ENCODE measurements around the gene PRKAA1. TPM values are rescaled to one million over a fixed set of nuclear protein-coding genes. Genes with fewer than 3 reads are reported as not detected.

PRKAA1 gene
- polyA plus RNA-seq, 1 of the 3 experiments (the other 2 are of a cell fraction) = 23.2 TPM

DNA sequence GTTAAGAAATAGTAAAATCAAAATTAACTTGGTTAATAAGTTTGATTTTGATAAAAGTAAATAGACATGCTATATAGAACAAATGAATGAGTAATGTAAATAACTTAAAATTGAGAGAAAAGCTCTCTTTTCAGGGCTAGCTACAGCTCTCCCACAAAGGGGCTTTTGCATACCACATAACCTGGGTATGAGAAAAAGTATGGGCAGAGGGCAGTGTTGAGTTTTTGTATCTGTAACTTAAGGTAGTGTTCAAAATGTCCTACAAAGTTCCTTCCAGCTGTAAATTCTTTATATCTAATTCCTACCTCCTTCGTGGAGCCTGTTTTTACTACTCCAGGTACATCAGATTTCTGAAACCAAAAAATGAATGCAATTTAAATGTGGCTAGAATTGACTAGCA lies 23.6 kb downstream of the PRKAA1 start:
- peaks cover 0 to 4% of the 10 kb centered on the region in 2 experiments; a peak in 2 of 4 replicates for H3K4me1 ChIP-seq (ENCODE audit: control insufficient read depth in 1 of 2, insufficient read depth in 2 of 2, low read depth in 1 of 2, low read length in 1 of 2)
- H4K20me1 ChIP-seq (ENCODE audit: insufficient read depth) = peaks cover 12% of the 10 kb centered on the region
- H3K9me3 ChIP-seq = no peaks in the 10 kb centered on the region
- DNase-seq = no peak
- H3K9ac ChIP-seq = no peak overlapping the region
- POLR2A ChIA-PET = no interaction called here
- no peak overlapping the region for H3K4me2 ChIP-seq
- H3F3A ChIP-seq (replicated peaks; ENCODE audit: insufficient read depth) = peaks cover 5% of the 10 kb centered on the region
- TF ChIP-seq, protein P1, sequence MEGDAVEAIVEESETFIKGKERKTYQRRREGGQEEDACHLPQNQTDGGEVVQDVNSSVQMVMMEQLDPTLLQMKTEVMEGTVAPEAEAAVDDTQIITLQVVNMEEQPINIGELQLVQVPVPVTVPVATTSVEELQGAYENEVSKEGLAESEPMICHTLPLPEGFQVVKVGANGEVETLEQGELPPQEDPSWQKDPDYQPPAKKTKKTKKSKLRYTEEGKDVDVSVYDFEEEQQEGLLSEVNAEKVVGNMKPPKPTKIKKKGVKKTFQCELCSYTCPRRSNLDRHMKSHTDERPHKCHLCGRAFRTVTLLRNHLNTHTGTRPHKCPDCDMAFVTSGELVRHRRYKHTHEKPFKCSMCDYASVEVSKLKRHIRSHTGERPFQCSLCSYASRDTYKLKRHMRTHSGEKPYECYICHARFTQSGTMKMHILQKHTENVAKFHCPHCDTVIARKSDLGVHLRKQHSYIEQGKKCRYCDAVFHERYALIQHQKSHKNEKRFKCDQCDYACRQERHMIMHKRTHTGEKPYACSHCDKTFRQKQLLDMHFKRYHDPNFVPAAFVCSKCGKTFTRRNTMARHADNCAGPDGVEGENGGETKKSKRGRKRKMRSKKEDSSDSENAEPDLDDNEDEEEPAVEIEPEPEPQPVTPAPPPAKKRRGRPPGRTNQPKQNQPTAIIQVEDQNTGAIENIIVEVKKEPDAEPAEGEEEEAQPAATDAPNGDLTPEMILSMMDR (IDR thresholded peaks at IDR 0.05) = no peak
- TF ChIP-seq EZH2phosphoT487 (IDR thresholded peaks at IDR 0.05; ENCODE audit: borderline replicate concordance, low read depth) = no peak
- no peak for TF ChIP-seq FOXM1 (IDR thresholded peaks at IDR 0.05; ENCODE audit: low read depth)
- TF ChIP-seq NRF1 (IDR thresholded peaks at IDR 0.05; ENCODE audit: low read depth, low read length) = no peak
- 0 out of 2 replicates have a peak, but pooled peaks have one; percentile 6 for TF ChIP-seq RAD21 (IDR thresholded peaks at IDR 0.05; ENCODE audit: low read length)
- no peak for TF ChIP-seq MXI1 (IDR thresholded peaks at IDR 0.05; ENCODE audit: low read depth, low read length)
- TF ChIP-seq, protein P2, sequence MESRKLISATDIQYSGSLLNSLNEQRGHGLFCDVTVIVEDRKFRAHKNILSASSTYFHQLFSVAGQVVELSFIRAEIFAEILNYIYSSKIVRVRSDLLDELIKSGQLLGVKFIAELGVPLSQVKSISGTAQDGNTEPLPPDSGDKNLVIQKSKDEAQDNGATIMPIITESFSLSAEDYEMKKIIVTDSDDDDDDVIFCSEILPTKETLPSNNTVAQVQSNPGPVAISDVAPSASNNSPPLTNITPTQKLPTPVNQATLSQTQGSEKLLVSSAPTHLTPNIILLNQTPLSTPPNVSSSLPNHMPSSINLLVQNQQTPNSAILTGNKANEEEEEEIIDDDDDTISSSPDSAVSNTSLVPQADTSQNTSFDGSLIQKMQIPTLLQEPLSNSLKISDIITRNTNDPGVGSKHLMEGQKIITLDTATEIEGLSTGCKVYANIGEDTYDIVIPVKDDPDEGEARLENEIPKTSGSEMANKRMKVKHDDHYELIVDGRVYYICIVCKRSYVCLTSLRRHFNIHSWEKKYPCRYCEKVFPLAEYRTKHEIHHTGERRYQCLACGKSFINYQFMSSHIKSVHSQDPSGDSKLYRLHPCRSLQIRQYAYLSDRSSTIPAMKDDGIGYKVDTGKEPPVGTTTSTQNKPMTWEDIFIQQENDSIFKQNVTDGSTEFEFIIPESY (IDR thresholded peaks at IDR 0.05; ENCODE audit: borderline replicate concordance, low read depth) = no peak
- no peak for TF ChIP-seq POLR2AphosphoS5 (IDR thresholded peaks at IDR 0.05; ENCODE audit: low read depth, low read length)
- WGBS (ENCODE audit: low lambda C conversion rate) = 95% methylated on average over 1 of the region's 1 CpG
- no peak overlapping the region for H3K4me3 ChIP-seq (ENCODE audit: low read depth in 2 of 2, low read length in 1 of 2)
- H3K9me2 ChIP-seq = no peaks in the 10 kb centered on the region
- no peak overlapping the region for H3K27ac ChIP-seq (ENCODE audit: low read depth in 2 of 2, low read length in 1 of 2)
- peaks cover 45 to 58% of the 10 kb centered on the region in 2 experiments for H3K36me3 ChIP-seq (replicated peaks in 1 of 2; ENCODE audit: control insufficient read depth in 1 of 2, insufficient read depth in 2 of 2, low read length in 1 of 2)
- peaks cover 43% of the 10 kb centered on the region for H3K79me2 ChIP-seq (ENCODE audit: insufficient read depth)
- H2AFZ ChIP-seq (ENCODE audit: low read depth) = no peak overlapping the region
- CTCF ChIA-PET = interaction anchor here (0.9 to 2.2 kb wide), 2 partner anchors 19 to 820 kb away, joined by 3 to 6 read pairs; partner anchors contain the start of gene TTC33
- no peaks in the 10 kb centered on the region for H3K27me3 ChIP-seq (ENCODE audit: insufficient read depth)

GRCh38 chr5:40770764-40771163 lies 27.4 kb downstream of the PRKAA1 start:
- Histone ChIP-seq H3K9ac (no peak overlapping the region), H3K4me1 (ENCODE audit: control insufficient read depth in 1 of 2, insufficient read depth in 2 of 2, low read depth in 1 of 2, low read length in 1 of 2) (no peaks in the 10 kb centered on the region), H3K4me3 (ENCODE audit: low read depth in 2 of 2, low read length in 1 of 2) (no peak overlapping the region), H3K4me2 (no peak overlapping the region), H3K9me3 (no peaks in the 10 kb centered on the region), H3K27me3 (ENCODE audit: insufficient read depth) (no peaks in the 10 kb centered on the region), H3F3A (replicated peaks; ENCODE audit: insufficient read depth) (peaks cover 9% of the 10 kb centered on the region), H3K79me2 (ENCODE audit: insufficient read depth) (peaks cover 10% of the 10 kb centered on the region; the same call in 1 of the 2 replicates), H2AFZ (ENCODE audit: low read depth) (no peak overlapping the region), H3K27ac (ENCODE audit: low read depth in 2 of 2, low read length in 1 of 2) (no peak overlapping the region), H4K20me1 (ENCODE audit: insufficient read depth) (no peaks in the 10 kb centered on the region; the same call in 1 of the 2 replicates), H3K36me3 (replicated peaks in 1 of 2; ENCODE audit: control insufficient read depth in 1 of 2, insufficient read depth in 2 of 2, low read length in 1 of 2) (peaks cover 70 to 71% of the 10 kb centered on the region in 2 experiments), H3K9me2 (no peaks in the 10 kb centered on the region)
- ChIA-PET CTCF (interaction anchor here (0.9 to 1.0 kb wide), 2 partner anchors 15 to 35 kb away, joined by 3 read pairs; partner anchors contain the start of gene TTC33), POLR2A (no interaction called here)
- 95% methylated on average over 5 of the region's 5 CpGs for WGBS (ENCODE audit: low lambda C conversion rate)
- no peak for DNase-seq
- no peak for TF ChIP-seq JUND (IDR thresholded peaks at IDR 0.05)
- TF ChIP-seq IRF3 (IDR thresholded peaks at IDR 0.05; ENCODE audit: low read depth, low read length) = no peak
- no peak for TF ChIP-seq MEF2A (IDR thresholded peaks at IDR 0.05; ENCODE audit: borderline replicate concordance, low read depth)
- no peak for TF ChIP-seq MXI1 (IDR thresholded peaks at IDR 0.05; ENCODE audit: low read depth, low read length)
- TF ChIP-seq EP300 (IDR thresholded peaks at IDR 0.05; ENCODE audit: borderline replicate concordance in 1 of 2, low read depth in 1 of 2, low read length in 1 of 2) = no peak
- TF ChIP-seq FOSL2 (IDR thresholded peaks at IDR 0.05; ENCODE audit: borderline replicate concordance, low read depth) = no peak
- TF ChIP-seq, protein P3, sequence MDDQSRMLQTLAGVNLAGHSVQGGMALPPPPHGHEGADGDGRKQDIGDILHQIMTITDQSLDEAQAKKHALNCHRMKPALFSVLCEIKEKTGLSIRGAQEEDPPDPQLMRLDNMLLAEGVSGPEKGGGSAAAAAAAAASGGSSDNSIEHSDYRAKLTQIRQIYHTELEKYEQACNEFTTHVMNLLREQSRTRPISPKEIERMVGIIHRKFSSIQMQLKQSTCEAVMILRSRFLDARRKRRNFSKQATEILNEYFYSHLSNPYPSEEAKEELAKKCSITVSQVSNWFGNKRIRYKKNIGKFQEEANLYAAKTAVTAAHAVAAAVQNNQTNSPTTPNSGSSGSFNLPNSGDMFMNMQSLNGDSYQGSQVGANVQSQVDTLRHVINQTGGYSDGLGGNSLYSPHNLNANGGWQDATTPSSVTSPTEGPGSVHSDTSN (IDR thresholded peaks at IDR 0.05) = no peak
- no peak for TF ChIP-seq RAD21 (IDR thresholded peaks at IDR 0.05; ENCODE audit: low read length)
- TF ChIP-seq RFX5 (IDR thresholded peaks at IDR 0.05; ENCODE audit: low read length) = no peak
- TF ChIP-seq CHD2 (IDR thresholded peaks at IDR 0.05; ENCODE audit: low read length, partially characterized antibody) = no peak
- TF ChIP-seq REST (IDR thresholded peaks at IDR 0.05; ENCODE audit: low read depth, low read length) = no peak
- TF ChIP-seq YY1 (IDR thresholded peaks at IDR 0.05; ENCODE audit: low read depth) = no peak
